Measurements from ENCODE around the gene DDX1. TPM values are rescaled to one million over a fixed set of nuclear protein-coding genes. Genes with fewer than 3 reads are reported as not detected.

The DDX1 gene
- polyA plus RNA-seq, 1 donor (not counting 4 experiments of a cell fraction or from before 2014, with no cell fraction given), result 140 TPM

DNA sequence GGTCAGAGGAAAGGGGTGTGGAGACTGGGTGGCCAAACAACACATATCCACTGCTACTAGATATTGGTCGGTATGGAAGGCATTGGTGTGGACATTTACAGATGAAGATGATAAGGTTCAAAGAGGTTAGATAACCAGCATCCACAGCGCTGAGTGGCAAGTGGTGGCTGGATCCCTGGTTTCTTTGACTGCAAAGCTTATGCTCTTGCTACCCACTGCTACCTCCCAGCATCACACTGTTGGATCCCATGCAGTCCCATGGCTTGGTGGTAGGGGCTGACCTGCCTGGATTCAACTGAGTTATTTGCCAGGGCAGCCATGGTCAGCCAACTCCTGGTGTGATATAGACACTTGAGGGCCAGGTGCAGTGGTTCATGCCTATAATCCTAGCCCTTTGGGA, 53.6 kb downstream of the DDX1 start:
- no peaks in the 10 kb centered on the region for H3K36me3 ChIP-seq (ENCODE audit: control insufficient read depth in 2 of 2, extremely low read depth in 1 of 2, insufficient read depth in 2 of 2, low read length in 2 of 2)
- DNase-seq (ENCODE audit: low read depth, low spot score) (no peak), FAIRE-seq (no peak)
- H3K9me1 ChIP-seq (ENCODE audit: control insufficient read depth, extremely low read depth, insufficient read depth, low read length), result no peaks in the 10 kb centered on the region
- H3K4me2 ChIP-seq (ENCODE audit: control insufficient read depth, extremely low read depth, insufficient read depth, low read depth, low read length), result no peak overlapping the region
- H3K9ac ChIP-seq (ENCODE audit: control insufficient read depth, extremely low read depth, insufficient read depth, low read length), result no peak overlapping the region
- H3K4me1 ChIP-seq (ENCODE audit: control insufficient read depth, extremely low read depth, insufficient read depth, low read length), result peaks cover 10% of the 10 kb centered on the region
- no peak overlapping the region for H2AFZ ChIP-seq (ENCODE audit: control insufficient read depth, low read length)
- H3K79me2 ChIP-seq (ENCODE audit: control insufficient read depth, insufficient read depth, low read length), result no peaks in the 10 kb centered on the region
- H4K20me1 ChIP-seq (ENCODE audit: control insufficient read depth, extremely low read depth, insufficient read depth, low read length), result no peaks in the 10 kb centered on the region
- TF ChIP-seq EZH2 (IDR thresholded peaks at IDR 0.05; ENCODE audit: low read length), result no peak
- TF ChIP-seq, protein P1, sequence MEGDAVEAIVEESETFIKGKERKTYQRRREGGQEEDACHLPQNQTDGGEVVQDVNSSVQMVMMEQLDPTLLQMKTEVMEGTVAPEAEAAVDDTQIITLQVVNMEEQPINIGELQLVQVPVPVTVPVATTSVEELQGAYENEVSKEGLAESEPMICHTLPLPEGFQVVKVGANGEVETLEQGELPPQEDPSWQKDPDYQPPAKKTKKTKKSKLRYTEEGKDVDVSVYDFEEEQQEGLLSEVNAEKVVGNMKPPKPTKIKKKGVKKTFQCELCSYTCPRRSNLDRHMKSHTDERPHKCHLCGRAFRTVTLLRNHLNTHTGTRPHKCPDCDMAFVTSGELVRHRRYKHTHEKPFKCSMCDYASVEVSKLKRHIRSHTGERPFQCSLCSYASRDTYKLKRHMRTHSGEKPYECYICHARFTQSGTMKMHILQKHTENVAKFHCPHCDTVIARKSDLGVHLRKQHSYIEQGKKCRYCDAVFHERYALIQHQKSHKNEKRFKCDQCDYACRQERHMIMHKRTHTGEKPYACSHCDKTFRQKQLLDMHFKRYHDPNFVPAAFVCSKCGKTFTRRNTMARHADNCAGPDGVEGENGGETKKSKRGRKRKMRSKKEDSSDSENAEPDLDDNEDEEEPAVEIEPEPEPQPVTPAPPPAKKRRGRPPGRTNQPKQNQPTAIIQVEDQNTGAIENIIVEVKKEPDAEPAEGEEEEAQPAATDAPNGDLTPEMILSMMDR (optimal IDR thresholded peaks at IDR 0.05 in 1 of 3, IDR thresholded peaks at IDR 0.05 in 1 of 3, conservative IDR thresholded peaks at IDR 0.05 in 1 of 3; ENCODE audit: extremely low read depth in 1 of 3, insufficient read depth in 2 of 3, low read length in 3 of 3), result no peak
- no peak overlapping the region for H3K4me3 ChIP-seq (ENCODE audit: control insufficient read depth in 2 of 3, extremely low read depth in 1 of 3, insufficient read depth in 2 of 3, low read depth in 1 of 3, low read length in 3 of 3)
- no peaks in the 10 kb centered on the region for H3K27me3 ChIP-seq (ENCODE audit: control insufficient read depth, extremely low read depth, insufficient read depth, low read length)
- H3K9me3 ChIP-seq (ENCODE audit: control insufficient read depth, low read depth, low read length), result no peaks in the 10 kb centered on the region
- no peak overlapping the region for H3K27ac ChIP-seq (ENCODE audit: control insufficient read depth, insufficient read depth, low read length)
- dilution Hi-C loops (cut with MboI; ENCODE audit: extremely low pct_ligation_motif_present, low sequenced_read_pairs), result no loop called here

DNA sequence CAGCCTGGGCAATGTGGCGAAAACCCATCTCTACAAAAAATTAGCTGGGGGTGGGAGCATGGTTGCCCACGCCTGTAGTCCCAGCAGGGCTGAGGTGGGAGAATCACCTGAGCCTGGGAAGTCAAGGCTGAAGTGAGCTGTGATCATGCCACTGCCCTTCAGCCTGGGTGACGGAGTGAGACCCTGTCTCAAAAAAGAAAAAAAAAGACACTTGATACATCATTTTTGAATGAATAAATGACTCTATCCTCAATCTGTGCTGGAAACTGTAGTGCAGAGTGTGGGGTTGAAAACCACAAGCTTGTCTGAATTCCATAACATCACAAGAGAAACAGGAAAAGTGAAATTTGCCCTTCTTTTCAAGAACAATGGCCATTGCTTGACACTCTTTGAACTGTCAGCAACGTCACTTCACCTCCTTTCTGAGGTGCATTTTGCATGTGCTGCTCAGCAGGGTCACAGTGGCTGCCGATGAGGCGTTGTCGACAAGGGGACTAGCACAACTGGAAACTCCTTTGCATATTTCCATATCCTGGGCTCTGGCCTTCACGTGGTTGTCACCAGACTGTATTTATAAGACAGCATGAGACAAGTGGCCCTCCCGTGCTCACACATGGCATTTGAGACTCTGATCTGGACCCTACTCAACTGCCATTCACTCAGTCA, 54.2 kb downstream of the DDX1 start:
- Histone ChIP-seq H3K4me3 (ENCODE audit: control insufficient read depth in 2 of 3, extremely low read depth in 1 of 3, insufficient read depth in 2 of 3, low read depth in 1 of 3, low read length in 3 of 3) (no peak overlapping the region), H3K4me1 (ENCODE audit: control insufficient read depth, extremely low read depth, insufficient read depth, low read length) (peaks cover 8% of the 10 kb centered on the region), H3K36me3 (ENCODE audit: control insufficient read depth in 2 of 2, extremely low read depth in 1 of 2, insufficient read depth in 2 of 2, low read length in 2 of 2) (no peaks in the 10 kb centered on the region), H3K27me3 (ENCODE audit: control insufficient read depth, extremely low read depth, insufficient read depth, low read length) (no peaks in the 10 kb centered on the region), H3K27ac (ENCODE audit: control insufficient read depth, insufficient read depth, low read length) (no peak overlapping the region), H3K9me1 (ENCODE audit: control insufficient read depth, extremely low read depth, insufficient read depth, low read length) (no peaks in the 10 kb centered on the region), H2AFZ (ENCODE audit: control insufficient read depth, low read length) (no peak overlapping the region), H3K79me2 (ENCODE audit: control insufficient read depth, insufficient read depth, low read length) (no peaks in the 10 kb centered on the region), H4K20me1 (ENCODE audit: control insufficient read depth, extremely low read depth, insufficient read depth, low read length) (no peaks in the 10 kb centered on the region), H3K9me3 (ENCODE audit: control insufficient read depth, low read depth, low read length) (no peaks in the 10 kb centered on the region), H3K9ac (ENCODE audit: control insufficient read depth, extremely low read depth, insufficient read depth, low read length) (no peak overlapping the region), H3K4me2 (ENCODE audit: control insufficient read depth, extremely low read depth, insufficient read depth, low read depth, low read length) (no peak overlapping the region)
- FAIRE-seq, result no peak
- dilution Hi-C loops (cut with MboI; ENCODE audit: extremely low pct_ligation_motif_present, low sequenced_read_pairs), result no loop called here
- DNase-seq (ENCODE audit: low read depth, low spot score), result no peak
- TF ChIP-seq, protein P1 (optimal IDR thresholded peaks at IDR 0.05 in 1 of 3, IDR thresholded peaks at IDR 0.05 in 1 of 3, conservative IDR thresholded peaks at IDR 0.05 in 1 of 3; ENCODE audit: extremely low read depth in 1 of 3, insufficient read depth in 2 of 3, low read length in 3 of 3), result no peak
- no peak for TF ChIP-seq EZH2 (IDR thresholded peaks at IDR 0.05; ENCODE audit: low read length)

All from keratinocyte (primary cell).